ENCODE data around the gene KCNJ8.

DNA sequence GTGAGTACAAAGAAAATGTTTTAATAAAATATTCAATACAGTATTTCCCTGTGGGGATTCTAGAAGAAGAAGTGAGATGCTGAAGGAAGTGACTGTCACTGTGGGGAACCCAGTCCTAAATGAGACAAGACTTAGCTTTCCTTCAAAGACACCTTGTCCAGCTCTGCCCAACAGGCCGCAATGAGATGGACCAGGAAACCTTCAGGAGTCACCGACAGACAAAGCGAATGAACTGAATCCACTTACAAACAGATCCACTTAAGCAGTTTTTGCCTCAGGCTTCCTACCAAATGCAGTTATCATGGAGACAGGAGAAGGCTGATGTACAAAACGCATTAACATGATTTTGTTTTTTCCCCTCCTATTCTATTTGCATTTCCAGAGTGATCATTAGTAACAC, 9.6 kb downstream of the KCNJ8 start:
- TF ChIP-seq POLR2A (IDR thresholded peaks at IDR 0.05) = no peak
- TF ChIP-seq, protein P1, sequence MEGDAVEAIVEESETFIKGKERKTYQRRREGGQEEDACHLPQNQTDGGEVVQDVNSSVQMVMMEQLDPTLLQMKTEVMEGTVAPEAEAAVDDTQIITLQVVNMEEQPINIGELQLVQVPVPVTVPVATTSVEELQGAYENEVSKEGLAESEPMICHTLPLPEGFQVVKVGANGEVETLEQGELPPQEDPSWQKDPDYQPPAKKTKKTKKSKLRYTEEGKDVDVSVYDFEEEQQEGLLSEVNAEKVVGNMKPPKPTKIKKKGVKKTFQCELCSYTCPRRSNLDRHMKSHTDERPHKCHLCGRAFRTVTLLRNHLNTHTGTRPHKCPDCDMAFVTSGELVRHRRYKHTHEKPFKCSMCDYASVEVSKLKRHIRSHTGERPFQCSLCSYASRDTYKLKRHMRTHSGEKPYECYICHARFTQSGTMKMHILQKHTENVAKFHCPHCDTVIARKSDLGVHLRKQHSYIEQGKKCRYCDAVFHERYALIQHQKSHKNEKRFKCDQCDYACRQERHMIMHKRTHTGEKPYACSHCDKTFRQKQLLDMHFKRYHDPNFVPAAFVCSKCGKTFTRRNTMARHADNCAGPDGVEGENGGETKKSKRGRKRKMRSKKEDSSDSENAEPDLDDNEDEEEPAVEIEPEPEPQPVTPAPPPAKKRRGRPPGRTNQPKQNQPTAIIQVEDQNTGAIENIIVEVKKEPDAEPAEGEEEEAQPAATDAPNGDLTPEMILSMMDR (IDR thresholded peaks at IDR 0.05) = no peak

Measured in heart left ventricle (tissue), 13 donors.